ENCODE results near the gene TTC21A.

GRCh38 chr3:39130026-39130425 is 22.5 kb downstream of the TTC21A start:
- TF ChIP-seq CTCF (conservative IDR thresholded peaks at IDR 0.05; ENCODE audit: low read depth in 2 of 2) (no peak), CREB1 (CRISPR knock-in tag; IDR thresholded peaks at IDR 0.05; ENCODE audit: low read depth) (no peak), EZH2 (IDR thresholded peaks at IDR 0.05; ENCODE audit: low read depth, unreplicated experiment) (no peak), POLR2AphosphoS5 (IDR thresholded peaks at IDR 0.05; ENCODE audit: low read depth) (no peak), EZH2phosphoT487 (IDR thresholded peaks at IDR 0.05; ENCODE audit: unreplicated experiment) (no peak), JUNB (IDR thresholded peaks at IDR 0.05; ENCODE audit: unreplicated experiment) (no peak), NANOG (IDR thresholded peaks at IDR 0.05; ENCODE audit: borderline replicate concordance) (no peak), REST (IDR thresholded peaks at IDR 0.05; ENCODE audit: unreplicated experiment) (no peak), ETS1 (IDR thresholded peaks at IDR 0.05) (no peak), ZNF331 (CRISPR knock-in tag; IDR thresholded peaks at IDR 0.05; ENCODE audit: low read depth) (no peak), STAT1 (IDR thresholded peaks at IDR 0.05; ENCODE audit: unreplicated experiment) (no peak), ZNF114 (CRISPR knock-in tag; IDR thresholded peaks at IDR 0.05) (no peak)

Measured in GM23338 (cell line).